ENCODE measurements around the gene MEGF9. TPM values are rescaled to one million over a fixed set of nuclear protein-coding genes. Genes with fewer than 3 reads are reported as not detected.

Gene MEGF9
- total RNA-seq, 2 experiments from 2014 or later, result 5.1 to 10.2 TPM

- Histone ChIP-seq H3K4me2 (ENCODE audit: low read length) (no peak overlapping the region), H3K79me2 (ENCODE audit: insufficient read depth, low read depth, low read length) (no peaks in the 10 kb centered on the region), H3K9me2 (ENCODE audit: insufficient read depth, low read length) (no peaks in the 10 kb centered on the region), H4K20me1 (ENCODE audit: insufficient read depth, low read length) (no peaks in the 10 kb centered on the region), H2AFZ (ENCODE audit: low read length) (no peak overlapping the region), H3K36me3 (ENCODE audit: insufficient read depth, low read length) (peaks cover 78% of the 10 kb centered on the region), H3K27ac (ENCODE audit: low read depth, low read length, poor library complexity, severe bottlenecking) (no peak overlapping the region), H3K4me1 (ENCODE audit: insufficient read depth, low read length, poor library complexity, severe bottlenecking) (peaks cover 31% of the 10 kb centered on the region), H3K9me3 (ENCODE audit: low read length) (no peaks in the 10 kb centered on the region), H3K4me3 (ENCODE audit: low read depth, low read length, poor library complexity, severe bottlenecking) (no peak overlapping the region)
- intact Hi-C loops (cut with micrococcal nuclease; ENCODE audit: unreplicated experiment), result loop anchor here (5.0 to 10.0 kb wide), 3 partner anchors 445 to 642 kb away; partner anchors contain the start of gene RAB14
- no TSS peak for BruUV-seq (replicated peaks)
- TF ChIP-seq EZH2phosphoT487 (IDR thresholded peaks at IDR 0.05; ENCODE audit: borderline replicate concordance, low read depth, low read length) (no peak), CTCF (conservative IDR thresholded peaks at IDR 0.05; ENCODE audit: low read length) (no peak)
- POLR2A ChIA-PET, result interaction anchor here (0.6 kb wide), 1 partner anchor 137 kb away, joined by 6 read pairs; no protein-coding TSS in a partner anchor
- DNase-seq (ENCODE audit: low spot score), result no peak
- CTCF ChIA-PET (ENCODE audit: unreplicated experiment), result no interaction called here
Measured at GRCh38 chr9:120759755-120760400, 45.6 kb upstream of the MEGF9 start.

GRCh38 chr9:120758544-120758943 is 44.3 kb upstream of the MEGF9 start:
- H3K27ac ChIP-seq (ENCODE audit: low read depth, low read length, poor library complexity, severe bottlenecking), result no peak overlapping the region
- no peaks in the 10 kb centered on the region for H3K79me2 ChIP-seq (ENCODE audit: insufficient read depth, low read depth, low read length)
- peaks cover 64% of the 10 kb centered on the region for H3K36me3 ChIP-seq (ENCODE audit: insufficient read depth, low read length)
- peaks cover 32% of the 10 kb centered on the region for H3K4me1 ChIP-seq (ENCODE audit: insufficient read depth, low read length, poor library complexity, severe bottlenecking)
- POLR2A ChIA-PET, result interaction anchor here (1.0 kb wide), 1 partner anchor 34 kb away, joined by 3 read pairs; the partner anchor contains the start of gene FBXW2
- TF ChIP-seq EZH2phosphoT487 (IDR thresholded peaks at IDR 0.05; ENCODE audit: borderline replicate concordance, low read depth, low read length), result no peak
- no peak for TF ChIP-seq CTCF (conservative IDR thresholded peaks at IDR 0.05; ENCODE audit: low read length)
- H3K9me2 ChIP-seq (ENCODE audit: insufficient read depth, low read length), result no peaks in the 10 kb centered on the region
- H3K9me3 ChIP-seq (ENCODE audit: low read length), result no peaks in the 10 kb centered on the region
- intact Hi-C loops (cut with micrococcal nuclease; ENCODE audit: unreplicated experiment), result loop anchor here (5.0 to 10.0 kb wide), 3 partner anchors 446 to 644 kb away; partner anchors contain the start of gene RAB14
- no peak overlapping the region for H3K4me2 ChIP-seq (ENCODE audit: low read length)
- no peak overlapping the region for H2AFZ ChIP-seq (ENCODE audit: low read length)
- H3K4me3 ChIP-seq (ENCODE audit: low read depth, low read length, poor library complexity, severe bottlenecking), result no peak overlapping the region
- no peaks in the 10 kb centered on the region for H4K20me1 ChIP-seq (ENCODE audit: insufficient read depth, low read length)
- no peak for DNase-seq (ENCODE audit: low spot score)
- BruUV-seq (replicated peaks), result no TSS peak
- CTCF ChIA-PET (ENCODE audit: unreplicated experiment), result interaction anchor here (0.6 kb wide), 1 partner anchor 718 kb away, joined by 3 read pairs; no protein-coding TSS in a partner anchor

Data from OCI-LY7 (cell line).